Muscle of back (tissue), 11 donors: ENCODE data around the gene CDH23. TPM values are rescaled to one million over a fixed set of nuclear protein-coding genes. Genes with fewer than 3 reads are reported as not detected.
"Not testable (repeated sequence)": the region's sequence is repeated elsewhere in the genome, so short reads cannot be mapped to it uniquely, and the experiment has no call there.

Experiments
- DNase-seq, 3 donors: peaks; one replicate each; pipeline versions ENCODE4 v3.0.0 to v3.0.0-alpha.2; 2013
- polyA plus RNA-seq, 10 donors: library from polyadenylated mRNA; unstranded; fragments of 120-200 nt; gene quantifications; one replicate each; pipeline ENCODE4 v1.2.1, GENCODE V29; 2013; ENCODE audit not compliant: insufficient read length in 10 of 10

CDH23 gene
- polyA plus RNA-seq, 10 donors: 3.1 to 5.7 (median 4.1) TPM

- DNase-seq: no peak
These were observed 186.1 kb downstream of the CDH23 start for GRCh38 chr10:71582506-71583475.

- peak in 1 of 3 donors; percentile 57 for DNase-seq
These were observed 187.7 kb downstream of the CDH23 start for GRCh38 chr10:71584461-71584860.

- no peak for DNase-seq
These were observed 188.3 kb downstream of the CDH23 start for GRCh38 chr10:71584902-71585563.

GRCh38 chr10:71585564-71586290, 189.0 kb downstream of the CDH23 start:
- no peak for DNase-seq

GRCh38 chr10:71587941-71588573, 191.3 kb downstream of the CDH23 start:
- no peak for DNase-seq

GRCh38 chr10:71588685-71589084, 192.0 kb downstream of the CDH23 start:
- DNase-seq: no peak

GRCh38 chr10:71589617-71590551, 193.2 kb downstream of the CDH23 start:
- DNase-seq: no peak

GRCh38 chr10:71590781-71591350, 194.1 kb downstream of the CDH23 start:
- no peak for DNase-seq

- DNase-seq: no peak
These were observed 198.3 kb downstream of the CDH23 start for GRCh38 chr10:71594934-71595571.

GRCh38 chr10:71595649-71596048, 198.9 kb downstream of the CDH23 start:
- DNase-seq: no peak

- DNase-seq: no peak
These were observed 199.4 kb downstream of the CDH23 start for GRCh38 chr10:71596127-71596526.

- no peak for DNase-seq
These were observed 200.0 kb downstream of the CDH23 start for GRCh38 chr10:71596759-71597158.

GRCh38 chr10:71597821-71598498, 201.2 kb downstream of the CDH23 start:
- DNase-seq: peak in 2 of 3 donors; percentile 30 to 60

GRCh38 chr10:71598621-71599055, 201.9 kb downstream of the CDH23 start:
- peak; percentile 45 to 76 (median 52) for DNase-seq

GRCh38 chr10:71599518-71599917, 202.8 kb downstream of the CDH23 start:
- DNase-seq: no peak

- DNase-seq: not testable (repeated sequence)
These were observed 203.5 kb downstream of the CDH23 start for GRCh38 chr10:71600242-71600641.

GRCh38 chr10:71600849-71601248, 204.1 kb downstream of the CDH23 start:
- DNase-seq: peak in 1 of 3 donors; percentile 43

GRCh38 chr10:71601273-71601672, 204.6 kb downstream of the CDH23 start:
- DNase-seq: no peak

- DNase-seq: no peak
These were observed 206.4 kb downstream of the CDH23 start for GRCh38 chr10:71603150-71603549.
